ENCODE data around the gene TMEM203.

Gene TMEM203

GRCh38 chr9:137176302-137177182, 28.9 kb downstream of the TMEM203 start:
- DNase-seq, result peak; percentile 46

- no peak for DNase-seq
Measured at GRCh38 chr9:137175345-137175961, 30.0 kb downstream of the TMEM203 start.

DNA sequence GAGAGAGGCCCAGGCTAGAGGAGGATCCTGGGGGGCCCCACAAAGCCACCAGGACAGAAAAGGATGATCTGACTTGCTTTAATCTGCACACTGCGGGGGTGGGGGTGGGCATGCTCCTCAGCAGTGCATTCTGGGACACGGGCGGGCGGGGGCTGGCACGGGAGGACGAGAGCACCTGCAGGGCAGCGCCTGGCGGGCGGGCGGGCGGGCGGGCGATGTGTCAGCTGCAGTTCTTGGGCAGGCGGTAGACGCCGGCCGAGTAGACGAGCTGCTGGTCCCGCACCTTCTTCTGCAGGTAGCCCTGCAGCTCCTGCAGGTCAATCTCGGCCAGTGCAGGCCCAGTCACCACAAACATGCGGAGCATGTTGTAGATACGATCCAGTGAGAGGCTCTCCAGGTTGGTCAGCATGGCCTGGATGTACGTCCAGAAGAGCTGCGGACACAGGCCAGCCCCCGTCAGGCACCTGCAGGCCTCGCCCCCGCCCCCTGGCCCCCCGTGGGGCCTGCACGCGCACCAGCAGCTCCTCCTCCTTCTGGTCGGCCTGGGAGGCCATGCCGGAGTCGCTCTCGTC, 30.6 kb downstream of the TMEM203 start:
- DNase-seq, result no peak

- DNase-seq, result no peak
Measured at GRCh38 chr9:137173796-137174664, 31.4 kb downstream of the TMEM203 start.

GRCh38 chr9:137172901-137173795, 32.3 kb downstream of the TMEM203 start:
- DNase-seq, result no peak

GRCh38 chr9:137171149-137171900, 34.1 kb downstream of the TMEM203 start:
- DNase-seq, result no peak

DNA sequence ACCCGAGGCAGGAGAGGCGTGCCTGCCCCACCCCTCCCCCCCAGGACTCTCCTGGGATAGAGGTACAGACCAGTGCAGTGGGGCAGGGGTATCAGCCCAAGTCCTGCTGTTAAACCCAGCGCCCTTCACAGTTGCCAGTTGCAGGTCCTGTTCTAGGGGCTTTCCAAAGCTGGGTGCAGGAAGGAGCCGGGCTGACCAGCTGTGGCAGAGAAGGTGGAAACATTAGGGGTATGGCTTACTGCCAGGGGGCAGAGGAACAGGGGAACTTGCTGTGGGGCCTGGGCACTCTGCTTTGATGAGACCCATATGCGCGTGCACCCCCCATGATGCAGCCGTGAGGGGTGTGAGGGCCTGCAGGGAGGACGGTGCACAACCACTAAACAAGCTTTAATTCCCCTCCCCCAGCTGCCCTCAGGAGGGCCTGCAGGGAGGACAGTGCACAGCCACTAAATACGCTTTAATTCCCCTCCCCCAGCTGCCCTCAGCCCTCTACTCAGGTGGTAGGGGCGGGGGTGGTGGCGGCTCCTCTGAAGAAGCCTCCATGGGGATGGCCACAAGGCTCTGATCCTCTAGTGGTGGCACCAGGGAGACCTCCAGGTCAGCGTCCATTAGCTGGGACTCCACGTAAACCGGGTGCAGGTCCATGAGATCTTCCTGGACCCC, 34.8 kb downstream of the TMEM203 start:
- no peak for DNase-seq

GRCh38 chr9:137169896-137170358, 35.5 kb downstream of the TMEM203 start, which contains the start of gene LRRC26:
Gene LRRC26, minus strand, starts transcription at chr9:137170051. Its CDS starts 108 bp downstream, at chr9:137169943.
- no peak for DNase-seq

- no peak for DNase-seq
Measured at GRCh38 chr9:137168904-137169856, 36.3 kb downstream of the TMEM203 start.

- DNase-seq, result no peak
Measured at GRCh38 chr9:137168573-137168903, 36.9 kb downstream of the TMEM203 start.

- DNase-seq, result no peak
Measured at GRCh38 chr9:137167747-137168572, 37.5 kb downstream of the TMEM203 start.

GRCh38 chr9:137167277-137167746, 38.1 kb downstream of the TMEM203 start:
- DNase-seq, result no peak

- DNase-seq, result no peak
Measured at GRCh38 chr9:137166380-137167229, 38.8 kb downstream of the TMEM203 start.

DNA sequence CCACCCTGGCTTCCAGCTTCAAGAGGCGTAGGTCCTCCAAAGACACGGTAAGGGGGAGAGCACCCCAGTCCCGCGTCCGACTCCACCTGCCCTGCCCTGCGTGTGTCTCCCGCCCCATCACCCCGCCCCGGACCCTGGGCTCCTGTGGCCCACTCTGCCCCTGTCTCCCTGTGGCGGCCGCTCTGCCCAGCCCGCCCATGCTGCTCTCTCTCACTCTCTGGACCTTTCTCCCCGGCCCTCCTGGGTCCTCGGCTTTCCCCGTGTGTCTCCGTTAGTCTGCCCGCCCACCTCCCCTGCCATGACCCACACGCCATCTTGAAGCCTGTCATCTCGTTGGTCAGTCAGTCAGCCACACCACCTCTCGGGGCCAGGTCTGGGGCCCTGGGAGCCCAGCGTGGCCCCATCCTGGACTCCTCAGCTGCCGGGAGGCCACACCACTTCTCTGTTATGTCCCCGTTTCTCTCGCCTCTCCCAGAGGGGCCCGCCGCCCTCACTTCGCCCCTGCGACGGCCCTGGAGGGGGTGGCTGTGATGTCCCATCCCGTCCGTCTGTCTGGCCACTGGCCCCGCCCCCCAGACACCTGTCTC, 40.1 kb downstream of the TMEM203 start:
- no peak for DNase-seq

- no peak for DNase-seq
Measured at GRCh38 chr9:137164370-137165249, 40.8 kb downstream of the TMEM203 start.

DNA sequence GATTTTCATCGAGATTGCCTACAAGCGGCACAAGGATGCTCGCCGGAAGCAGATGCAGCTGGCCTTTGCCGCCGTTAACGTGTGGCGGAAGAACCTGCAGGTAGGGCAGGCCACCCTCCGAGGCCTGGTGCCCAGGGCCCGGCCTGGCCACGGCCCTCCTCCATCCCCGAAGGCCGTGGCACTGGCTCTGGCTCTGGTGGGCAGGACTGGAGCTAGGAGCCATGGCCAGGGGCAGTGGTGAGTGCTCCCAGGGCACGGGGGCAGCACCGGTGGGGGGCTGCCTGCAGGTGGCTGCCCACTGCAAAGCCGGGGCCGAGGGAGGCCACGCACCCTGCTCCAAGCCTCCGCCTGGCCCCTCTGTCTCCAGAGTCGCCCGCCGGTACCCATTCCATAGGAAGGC, 41.6 kb downstream of the TMEM203 start:
- no peak for DNase-seq

Measured in activated CD4-positive, alpha-beta T cell treated with anti-CD3 and anti-CD28 coated beads for 48 hours (primary cell).